Osteoblast (primary cell): Measurements from ENCODE around the gene ABCD1. TPM values are rescaled to one million over a fixed set of nuclear protein-coding genes. Genes with fewer than 3 reads are reported as not detected.

Source experiments
- DNase-seq: peaks from one replicate; pipeline ENCODE4 v3.0.0; 2011; ENCODE audit warnings: low spot score, mixed read lengths; ENCODE audit not compliant: insufficient read length; ENCODE audit errors: missing footprints
- H2AFZ ChIP-seq: 2 replicates; pipeline ENCODE4 v1.6.0; 2011; ENCODE audit warnings: mild to moderate bottlenecking, low read length
- H3K27ac ChIP-seq: 2 replicates; pipeline ENCODE4 v1.5.1; 2011; ENCODE audit warnings: mild to moderate bottlenecking, low read depth, low read length, moderate library complexity
- H3K27me3 ChIP-seq: 2 replicates; pipeline ENCODE4 v1.6.0; 2012; ENCODE audit warnings: mild to moderate bottlenecking, control low read depth, inconsistent platforms, low read length, moderate library complexity; ENCODE audit not compliant: insufficient read depth
- H3K36me3 ChIP-seq: 2 replicates; pipeline ENCODE4 v1.5.1; 2011; ENCODE audit warnings: mild to moderate bottlenecking, low read length, control low read depth, moderate library complexity; ENCODE audit not compliant: insufficient read depth
- H3K4me1 ChIP-seq: 2 replicates; pipeline ENCODE4 v1.5.1; 2011; ENCODE audit warnings: mild to moderate bottlenecking, low read length, control low read depth, moderate library complexity; ENCODE audit not compliant: insufficient read depth
- H3K4me2 ChIP-seq: 2 replicates; pipeline ENCODE4 v1.6.0; 2011; ENCODE audit warnings: mild to moderate bottlenecking, low read length; ENCODE audit not compliant: insufficient read depth
- H3K4me3 ChIP-seq: fragments of 200-600 bp; sonication (generic); 3 replicates; pipeline ENCODE4 v1.5.1; 2012; ENCODE audit warnings: mild to moderate bottlenecking, low read length, inconsistent platforms; ENCODE audit not compliant: insufficient read depth
- H3K79me2 ChIP-seq: 2 replicates; pipeline ENCODE4 v1.6.0; 2012; ENCODE audit warnings: mild to moderate bottlenecking, low read length, control low read depth, inconsistent platforms; ENCODE audit not compliant: insufficient read depth
- H3K9me3 ChIP-seq: 2 replicates; pipeline ENCODE4 v1.5.1; 2011; ENCODE audit warnings: low read depth, low read length, control low read depth
- H4K20me1 ChIP-seq: 2 replicates; pipeline ENCODE4 v1.6.0; 2012; ENCODE audit warnings: mild to moderate bottlenecking, low read length, control low read depth; ENCODE audit not compliant: insufficient read depth
- CTCF ChIP-seq: IDR thresholded peaks from 2 replicates; pipeline ENCODE4 v1.5.1; 2011; ENCODE audit warnings: mild to moderate bottlenecking, low read depth, low read length, moderate library complexity; ENCODE audit errors: extremely low read depth
- total RNA-seq: library from RNA; depleted of rRNA; stranded (reverse); fragments of >200 nt; gene quantifications from 2 replicates; pipeline ENCODE4 v1.2.3, GENCODE V29; 2012

The ABCD1 gene
- total RNA-seq, 1 donor = 16.3 TPM

GRCh38 chrX:153750127-153750774 is 25.6 kb downstream of the ABCD1 start:
- no peaks in the 10 kb centered on the region for H3K4me1 ChIP-seq
- no peak for TF ChIP-seq CTCF
- H3K27ac ChIP-seq = no peak overlapping the region
- no peak for DNase-seq
- peaks cover 6% of the 10 kb centered on the region for H3K27me3 ChIP-seq
- no peaks in the 10 kb centered on the region for H4K20me1 ChIP-seq
- no peak overlapping the region for H2AFZ ChIP-seq
- no peaks in the 10 kb centered on the region for H3K9me3 ChIP-seq
- H3K4me2 ChIP-seq = no peak overlapping the region
- H3K79me2 ChIP-seq = no peaks in the 10 kb centered on the region
- H3K4me3 ChIP-seq = no peak overlapping the region
- no peaks in the 10 kb centered on the region for H3K36me3 ChIP-seq

- Histone ChIP-seq H3K9me3 (no peaks in the 10 kb centered on the region), H3K27me3 (peaks cover 3% of the 10 kb centered on the region), H3K36me3 (no peaks in the 10 kb centered on the region), H3K27ac (no peak overlapping the region), H3K4me1 (no peaks in the 10 kb centered on the region), H3K4me2 (no peak overlapping the region), H4K20me1 (no peaks in the 10 kb centered on the region), H3K4me3 (no peak overlapping the region), H2AFZ (no peak overlapping the region), H3K79me2 (no peaks in the 10 kb centered on the region)
- no peak for TF ChIP-seq CTCF
- no peak for DNase-seq
These were observed 30.5 kb downstream of the ABCD1 start for GRCh38 chrX:153755136-153755535.

- H3K9me3 ChIP-seq = no peaks in the 10 kb centered on the region
- H3K27ac ChIP-seq = no peak overlapping the region
- no peak for TF ChIP-seq CTCF
These were observed 37.2 kb downstream of the ABCD1 start for GRCh38 chrX:153761863-153762262.

GRCh38 chrX:153762626-153763173 is 38.0 kb downstream of the ABCD1 start:
- no peaks in the 10 kb centered on the region for H3K36me3 ChIP-seq
- no peak for TF ChIP-seq CTCF
- H3K4me2 ChIP-seq = no peak overlapping the region
- peaks cover 9% of the 10 kb centered on the region for H4K20me1 ChIP-seq
- no peak overlapping the region for H2AFZ ChIP-seq
- peak; percentile 77 for DNase-seq
- H3K4me3 ChIP-seq = no peak overlapping the region
- H3K9me3 ChIP-seq = no peaks in the 10 kb centered on the region
- H3K27ac ChIP-seq = no peak overlapping the region
- peaks cover 6% of the 10 kb centered on the region for H3K79me2 ChIP-seq
- H3K4me1 ChIP-seq = peaks cover 5% of the 10 kb centered on the region
- no peaks in the 10 kb centered on the region for H3K27me3 ChIP-seq

More at GRCh38 chrX:153761863-153762262, 37.2 kb downstream of the ABCD1 start:
- Histone ChIP-seq H3K4me3 (no peak overlapping the region), H3K4me2 (no peak overlapping the region), H3K36me3 (no peaks in the 10 kb centered on the region), H4K20me1 (peaks cover 9% of the 10 kb centered on the region), H3K4me1 (peaks cover 5% of the 10 kb centered on the region), H3K79me2 (peaks cover 6% of the 10 kb centered on the region), H3K27me3 (no peaks in the 10 kb centered on the region), H2AFZ (no peak overlapping the region)
- peak; percentile 78 for DNase-seq
